ENCODE measurements around the gene RAB31. TPM values are rescaled to one million over a fixed set of nuclear protein-coding genes. Genes with fewer than 3 reads are reported as not detected.
"Not testable (repeated sequence)": the region's sequence is repeated elsewhere in the genome, so short reads cannot be mapped to it uniquely, and the experiment has no call there.

RAB31 gene
- polyA plus RNA-seq, 2 of the 4 experiments (the other 2 are of a cell fraction): 16.9 to 46.3 TPM

- ChIA-PET CTCF (no interaction called here), POLR2A (no interaction called here)
- H3K4me1 ChIP-seq: peaks cover 6% of the 10 kb centered on the region; the same call in 2 of the 3 replicates
- FAIRE-seq: no peak
- ATAC-seq: no peak
- H3K4me3 ChIP-seq: no peak overlapping the region
- DNase-seq (ENCODE audit: low read depth in 1 of 2, low spot score in 1 of 2): no peak
- no peak for TF ChIP-seq RCOR1 (IDR thresholded peaks at IDR 0.05; ENCODE audit: low read depth, low read length)
- H3K27ac ChIP-seq: peak overlapping the region in 1 of 2 experiments; percentile 61; a peak in 1 of 6 replicates
- 82% methylated on average over 1 of the region's 1 CpG for WGBS (ENCODE audit: missing lambda C conversion rate)
- H3K9me3 ChIP-seq: no peaks in the 10 kb centered on the region
- H3K4me2 ChIP-seq: no peak overlapping the region
These were observed 182.9 kb downstream of the RAB31 start for GRCh38 chr18:9890957-9891356.

DNA sequence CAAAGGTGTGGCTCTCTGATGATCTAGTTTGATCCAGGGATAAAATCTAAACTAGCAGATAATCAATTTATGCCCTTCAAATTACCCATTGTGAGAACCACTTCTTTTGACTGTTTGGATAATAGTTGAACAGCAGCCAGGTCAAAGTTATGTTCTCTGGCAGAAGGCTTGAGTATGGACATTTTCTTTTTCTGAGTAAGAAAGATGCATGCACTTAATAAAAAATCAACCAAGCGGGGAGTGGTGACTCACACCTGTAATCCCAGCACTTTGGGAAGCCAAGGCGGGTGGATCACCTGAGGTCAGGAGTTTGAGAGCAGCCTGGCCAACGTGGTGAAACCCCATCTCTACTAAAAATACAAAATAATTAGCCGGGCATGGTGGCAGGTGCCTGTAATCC lies 183.4 kb downstream of the RAB31 start:
- CTCF ChIA-PET; FAIRE-seq; DNase-seq (ENCODE audit: low read depth in 1 of 2, low spot score in 1 of 2); H3K27ac ChIP-seq; H3K9me3 ChIP-seq; POLR2A ChIA-PET; H3K4me3 ChIP-seq; H3K4me1 ChIP-seq; ATAC-seq: not testable (repeated sequence)
- H3K4me2 ChIP-seq: peak overlapping the region; percentile 25; the same call in 1 of the 3 replicates
- WGBS (ENCODE audit: missing lambda C conversion rate): 51% methylated on average over 4 of the region's 4 CpGs

- no peaks in the 10 kb centered on the region for H3K9me3 ChIP-seq
- ChIA-PET CTCF (interaction anchor here (1.2 kb wide), 1 partner anchor 16 kb away, joined by 3 read pairs; no protein-coding TSS in a partner anchor), POLR2A (no interaction called here)
- H3K4me1 ChIP-seq: peaks cover 20% of the 10 kb centered on the region
- ATAC-seq: no peak
- TF ChIP-seq JUN (IDR thresholded peaks at IDR 0.05) (no peak), MAX (IDR thresholded peaks at IDR 0.05) (no peak), BHLHE40 (IDR thresholded peaks at IDR 0.05; ENCODE audit: low read depth, low read length) (no peak), SMC3 (IDR thresholded peaks at IDR 0.05) (no peak), HMGXB4 (CRISPR knock-in tag; IDR thresholded peaks at IDR 0.05; ENCODE audit: borderline replicate concordance) (no peak), CEBPB (IDR thresholded peaks at IDR 0.05) (no peak), CBX2 (IDR thresholded peaks at IDR 0.05; ENCODE audit: borderline replicate concordance, low read depth) (no peak), CHD4 (IDR thresholded peaks at IDR 0.05; ENCODE audit: borderline replicate concordance) (no peak), ESRRA (IDR thresholded peaks at IDR 0.05; ENCODE audit: borderline replicate concordance, low read length) (no peak), REST (IDR thresholded peaks at IDR 0.05) (no peak)
- TF ChIP-seq, protein P1, sequence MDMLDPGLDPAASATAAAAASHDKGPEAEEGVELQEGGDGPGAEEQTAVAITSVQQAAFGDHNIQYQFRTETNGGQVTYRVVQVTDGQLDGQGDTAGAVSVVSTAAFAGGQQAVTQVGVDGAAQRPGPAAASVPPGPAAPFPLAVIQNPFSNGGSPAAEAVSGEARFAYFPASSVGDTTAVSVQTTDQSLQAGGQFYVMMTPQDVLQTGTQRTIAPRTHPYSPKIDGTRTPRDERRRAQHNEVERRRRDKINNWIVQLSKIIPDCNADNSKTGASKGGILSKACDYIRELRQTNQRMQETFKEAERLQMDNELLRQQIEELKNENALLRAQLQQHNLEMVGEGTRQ (IDR thresholded peaks at IDR 0.05): no peak
- TF ChIP-seq, protein P2, sequence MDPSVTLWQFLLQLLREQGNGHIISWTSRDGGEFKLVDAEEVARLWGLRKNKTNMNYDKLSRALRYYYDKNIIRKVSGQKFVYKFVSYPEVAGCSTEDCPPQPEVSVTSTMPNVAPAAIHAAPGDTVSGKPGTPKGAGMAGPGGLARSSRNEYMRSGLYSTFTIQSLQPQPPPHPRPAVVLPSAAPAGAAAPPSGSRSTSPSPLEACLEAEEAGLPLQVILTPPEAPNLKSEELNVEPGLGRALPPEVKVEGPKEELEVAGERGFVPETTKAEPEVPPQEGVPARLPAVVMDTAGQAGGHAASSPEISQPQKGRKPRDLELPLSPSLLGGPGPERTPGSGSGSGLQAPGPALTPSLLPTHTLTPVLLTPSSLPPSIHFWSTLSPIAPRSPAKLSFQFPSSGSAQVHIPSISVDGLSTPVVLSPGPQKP (IDR thresholded peaks at IDR 0.05; ENCODE audit: low read depth, low read length): no peak
- TF ChIP-seq, protein P3, sequence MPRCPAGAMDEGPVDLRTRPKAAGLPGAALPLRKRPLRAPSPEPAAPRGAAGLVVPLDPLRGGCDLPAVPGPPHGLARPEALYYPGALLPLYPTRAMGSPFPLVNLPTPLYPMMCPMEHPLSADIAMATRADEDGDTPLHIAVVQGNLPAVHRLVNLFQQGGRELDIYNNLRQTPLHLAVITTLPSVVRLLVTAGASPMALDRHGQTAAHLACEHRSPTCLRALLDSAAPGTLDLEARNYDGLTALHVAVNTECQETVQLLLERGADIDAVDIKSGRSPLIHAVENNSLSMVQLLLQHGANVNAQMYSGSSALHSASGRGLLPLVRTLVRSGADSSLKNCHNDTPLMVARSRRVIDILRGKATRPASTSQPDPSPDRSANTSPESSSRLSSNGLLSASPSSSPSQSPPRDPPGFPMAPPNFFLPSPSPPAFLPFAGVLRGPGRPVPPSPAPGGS (IDR thresholded peaks at IDR 0.05): no peak
- peak overlapping the region in 1 of 2 experiments; percentile 71; a peak in 3 of 6 replicates for H3K27ac ChIP-seq
- no peak for FAIRE-seq
- DNase-seq (ENCODE audit: low read depth in 1 of 2, low spot score in 1 of 2): no peak
- H3K4me2 ChIP-seq: no peak overlapping the region
- no peak overlapping the region for H3K4me3 ChIP-seq
- WGBS (ENCODE audit: missing lambda C conversion rate): 90% methylated on average over 6 of the region's 6 CpGs
These were observed 186.5 kb downstream of the RAB31 start for GRCh38 chr18:9894454-9895068.

All from A549 (cell line).